Activated CD8-positive, alpha-beta memory T cell treated with anti-CD3 and anti-CD28 coated beads for 48 hours (primary cell): ENCODE data around the gene SINHCAF.
A peak's percentile ranks its signal among the peaks of the same experiment; 100 is the strongest.

ENCODE experiments used
- DNase-seq, 3 experiments: peaks; one replicate each; pipeline ENCODE4 v3.0.0-alpha.2; 2020; ENCODE audit warnings: low read depth in 2 of 3, low spot score in 2 of 3

Gene SINHCAF

GRCh38 chr12:31337952-31338351 lies 12.0 kb upstream of the SINHCAF start:
- no peak for DNase-seq

DNA sequence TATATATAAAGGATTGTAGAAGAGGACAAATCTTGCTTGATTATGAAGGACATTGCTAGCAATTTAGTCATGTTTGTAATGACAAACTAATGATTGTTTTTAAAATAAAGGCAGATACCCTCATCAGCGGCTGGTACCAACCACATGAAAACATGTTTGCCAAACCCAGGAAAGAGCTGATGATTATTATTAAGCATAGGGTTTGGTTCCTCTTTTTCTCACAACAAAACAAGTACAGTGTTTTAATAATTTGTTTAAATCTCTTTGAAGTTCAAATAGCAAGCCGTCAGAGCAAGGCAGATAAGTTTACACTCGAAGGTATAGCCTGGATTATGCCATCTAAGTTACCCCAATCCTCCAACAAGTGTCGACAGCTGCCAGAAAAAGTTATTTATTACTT lies 5.3 kb upstream of the SINHCAF start:
- no peak for DNase-seq

- no peak for DNase-seq
Measured at GRCh38 chr12:31326736-31327659, 1.0 kb upstream of the SINHCAF start.

DNA sequence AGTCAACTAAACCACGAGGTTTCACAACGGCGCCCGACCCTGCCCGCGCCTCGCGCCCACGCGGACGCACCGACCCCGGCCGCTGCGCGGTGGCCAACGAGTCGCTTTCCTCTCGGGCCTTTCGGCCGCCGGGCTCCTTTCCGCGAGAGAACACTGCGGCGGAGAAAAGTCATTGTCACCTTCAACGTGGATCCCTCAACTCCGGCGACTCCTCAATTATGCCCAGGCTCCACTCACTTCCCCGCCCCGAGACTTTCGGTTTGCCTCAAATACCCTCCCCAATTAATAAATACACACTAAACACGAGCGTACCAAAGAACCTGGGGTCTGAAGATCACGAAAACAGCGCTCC lies 450 bp downstream of the SINHCAF start:
- peak in 1 of 3 experiments; percentile 32 for DNase-seq

DNA sequence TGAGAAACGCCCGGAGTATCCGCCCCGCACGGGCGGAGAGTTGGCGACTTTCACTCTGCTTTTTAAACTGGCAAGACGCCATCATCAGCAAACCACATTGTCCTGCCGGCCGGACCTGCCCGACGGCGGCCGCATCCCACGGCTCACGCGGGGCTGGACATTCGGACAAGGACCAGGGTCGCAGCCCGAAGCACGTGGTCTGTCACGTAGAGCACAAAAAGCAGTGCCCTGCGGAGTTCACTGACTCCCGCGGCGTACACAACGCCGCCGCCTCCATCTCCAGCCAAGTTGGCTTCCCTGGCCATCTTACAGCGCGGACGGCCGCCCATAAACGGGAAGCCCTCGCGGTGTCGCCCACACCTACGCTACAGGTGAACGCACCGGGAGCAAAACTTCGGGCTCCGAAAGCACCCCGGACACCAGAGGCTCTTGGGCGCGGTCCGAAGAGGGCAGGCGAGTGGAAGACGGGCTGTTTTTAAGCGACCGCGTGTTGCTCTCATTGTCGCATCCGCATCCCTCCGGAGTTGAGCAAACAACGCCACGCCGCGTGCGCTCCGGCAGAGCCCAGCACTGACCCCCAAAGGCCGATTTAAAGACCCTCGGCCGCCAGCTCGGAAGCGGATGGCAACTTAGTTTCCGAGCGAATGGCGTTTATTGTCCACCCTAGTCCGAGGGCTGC lies 966 bp downstream of the SINHCAF start:
- peak; percentile 23 to 32 (median 30) for DNase-seq

DNA sequence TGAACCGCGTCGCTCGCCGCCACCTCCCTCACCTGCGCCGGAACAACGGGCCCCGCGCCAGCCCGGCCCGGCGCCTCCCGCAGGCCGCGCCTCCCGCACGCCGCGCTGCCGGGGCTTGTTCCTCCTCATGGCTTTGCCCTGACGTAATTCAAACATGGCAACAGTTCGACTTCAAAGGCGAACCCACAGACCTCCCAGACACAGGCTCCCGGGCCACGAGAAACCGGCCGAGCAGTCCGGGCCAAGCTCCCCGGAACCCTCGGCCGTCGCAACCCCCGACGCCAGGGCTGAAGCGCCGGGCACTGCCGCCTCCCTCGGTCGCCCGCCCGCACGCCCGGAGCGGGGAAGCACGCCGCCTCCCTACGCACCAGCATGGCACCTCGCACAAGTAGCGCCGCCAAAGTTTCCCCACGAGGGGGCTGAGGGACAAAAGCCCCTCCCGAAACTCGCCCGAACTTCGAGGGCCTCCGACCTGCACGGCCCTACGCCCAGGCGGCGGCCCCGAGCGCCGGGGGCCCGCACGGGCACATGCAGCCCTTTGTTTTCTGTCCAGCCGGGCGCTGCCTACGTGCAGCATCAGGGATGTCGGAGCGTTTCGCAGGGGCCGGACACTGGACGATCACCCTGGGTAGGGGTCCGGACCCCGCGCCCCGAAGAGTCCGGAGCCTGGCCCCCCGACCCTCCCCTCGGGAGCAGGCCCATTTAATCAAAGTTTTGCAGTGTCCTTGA lies 1.7 kb downstream of the SINHCAF start:
- DNase-seq, result peak; percentile 29 to 46 (median 40)

DNA sequence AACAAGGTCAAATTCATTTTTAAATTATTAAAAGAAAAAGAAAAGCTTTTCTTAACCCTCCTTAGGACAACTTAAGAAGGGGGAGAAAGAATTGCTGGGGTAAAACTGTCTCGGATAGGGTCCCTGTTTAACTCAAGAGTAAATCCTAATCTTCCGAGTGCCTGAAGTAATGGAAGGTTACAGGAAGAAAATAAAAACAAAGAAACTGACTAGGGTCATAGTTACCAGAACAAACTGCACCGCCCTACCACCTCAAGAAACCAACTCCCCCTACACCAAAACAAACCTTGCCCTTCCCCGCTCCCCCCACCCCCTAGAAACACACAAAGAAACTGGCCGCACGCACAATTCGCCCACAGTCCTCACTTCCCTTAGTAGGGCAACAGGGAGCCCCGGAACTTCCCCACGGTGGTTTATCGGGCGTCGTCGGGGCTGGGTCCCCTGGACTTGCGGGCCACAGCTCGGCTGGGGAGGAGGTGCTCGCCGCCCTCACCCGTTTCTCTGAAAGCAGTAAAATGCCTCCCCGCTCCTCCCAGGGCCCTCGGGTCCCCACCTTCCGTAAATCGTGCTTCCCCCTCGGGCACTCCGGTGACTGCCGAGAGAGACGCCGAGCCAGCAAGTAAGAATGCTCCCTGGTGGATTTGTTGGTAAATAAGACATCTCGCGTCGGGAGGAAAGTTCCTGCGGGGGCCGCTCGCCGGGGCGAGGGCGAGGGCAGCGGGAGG lies 2.4 kb downstream of the SINHCAF start:
- peak; percentile 13 to 47 (median 44) for DNase-seq

DNA sequence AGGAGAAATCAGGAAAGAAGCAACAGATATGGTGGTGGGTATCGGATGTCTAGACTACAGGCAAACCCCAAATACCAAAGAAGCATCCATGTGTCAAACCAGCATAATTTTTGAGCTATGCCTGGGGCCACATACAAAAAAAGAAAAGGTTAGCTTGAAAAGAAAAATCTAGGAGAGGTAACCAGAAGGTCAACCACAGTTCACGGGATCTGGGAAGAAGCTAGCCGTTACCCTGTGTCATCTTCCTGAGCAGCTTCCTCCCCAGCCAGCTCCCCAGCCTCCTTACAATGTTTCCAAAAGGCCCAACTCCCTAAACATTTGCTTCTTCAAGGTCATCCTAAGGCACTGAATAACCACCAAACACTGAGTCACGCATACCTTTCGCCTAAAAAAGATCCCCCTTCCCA lies 3.1 kb downstream of the SINHCAF start:
- no peak for DNase-seq

GRCh38 chr12:31321897-31322228 lies 4.1 kb downstream of the SINHCAF start:
- DNase-seq, result no peak

- DNase-seq, result no peak
Measured at GRCh38 chr12:31321186-31321896, 4.6 kb downstream of the SINHCAF start.

DNA sequence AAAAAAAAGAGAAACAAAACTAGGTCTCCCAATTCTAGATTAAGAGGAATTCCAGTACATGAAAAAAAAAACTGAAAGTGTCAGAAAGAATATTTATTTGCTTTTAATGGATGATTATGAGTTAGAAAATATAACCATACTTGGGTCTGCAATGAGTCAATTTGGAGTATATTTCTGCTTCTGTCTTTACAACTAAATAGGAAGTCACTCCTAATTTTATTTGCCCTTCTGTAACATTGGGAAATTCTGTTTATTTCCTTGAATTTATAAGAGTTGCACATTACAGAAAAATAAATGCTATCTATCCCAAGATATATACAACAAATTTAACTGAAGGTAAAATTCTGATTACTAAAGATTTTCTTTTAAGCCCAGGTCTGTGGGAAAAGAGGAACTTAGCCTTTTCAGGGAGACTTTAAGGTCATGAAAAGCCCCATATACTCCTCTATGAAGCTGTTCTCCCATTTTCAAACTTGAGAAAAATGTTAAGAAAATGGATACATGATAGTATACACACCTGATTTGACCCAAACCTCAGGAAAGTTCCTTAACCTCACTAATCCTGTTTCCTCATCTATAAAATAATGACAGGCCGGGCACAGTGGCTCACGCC lies 7.2 kb downstream of the SINHCAF start:
- no peak for DNase-seq

DNA sequence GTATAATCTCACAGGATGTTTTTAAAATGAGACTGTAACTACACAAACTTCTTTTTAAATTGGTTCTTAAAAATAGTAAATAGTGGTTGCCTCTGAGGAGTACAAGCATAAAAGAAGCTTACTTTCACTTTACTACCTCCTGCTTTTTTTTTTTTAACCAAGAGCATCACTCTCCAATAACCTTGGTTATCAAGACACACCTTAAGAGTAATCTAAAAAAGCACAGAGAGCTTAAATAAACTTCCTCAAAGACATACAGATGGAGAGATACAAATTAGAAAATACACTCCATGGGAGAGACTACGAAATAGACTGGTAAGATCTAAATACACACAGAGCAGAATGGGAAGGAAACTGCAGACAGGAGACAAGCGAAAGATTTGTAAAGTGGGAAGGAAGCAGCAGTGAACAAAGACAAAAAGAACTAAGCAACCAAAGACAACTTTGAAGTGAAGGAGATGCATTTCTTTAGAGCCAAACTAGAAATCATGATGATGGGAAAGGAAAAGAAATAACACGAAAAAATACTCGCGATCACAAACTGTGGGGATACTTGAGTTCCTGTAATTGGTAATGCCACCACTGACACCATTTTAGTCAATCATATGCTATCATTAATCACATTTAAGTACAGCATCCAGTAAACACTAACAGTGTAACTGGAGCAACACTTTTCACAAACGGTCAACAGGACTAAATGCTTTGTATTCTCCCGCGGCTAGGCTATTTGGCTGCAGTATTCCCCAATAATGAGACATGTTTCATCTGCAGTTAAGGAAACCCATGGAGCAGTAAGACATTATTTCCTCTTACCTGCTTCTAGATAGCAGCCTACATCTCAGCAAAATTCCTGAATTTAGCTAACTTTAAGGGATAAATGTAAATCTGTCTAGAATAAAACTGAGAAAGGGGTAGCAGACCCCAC lies 8.2 kb downstream of the SINHCAF start:
- DNase-seq, result no peak

GRCh38 chr12:31316891-31317290 lies 9.1 kb downstream of the SINHCAF start:
- no peak for DNase-seq

DNA sequence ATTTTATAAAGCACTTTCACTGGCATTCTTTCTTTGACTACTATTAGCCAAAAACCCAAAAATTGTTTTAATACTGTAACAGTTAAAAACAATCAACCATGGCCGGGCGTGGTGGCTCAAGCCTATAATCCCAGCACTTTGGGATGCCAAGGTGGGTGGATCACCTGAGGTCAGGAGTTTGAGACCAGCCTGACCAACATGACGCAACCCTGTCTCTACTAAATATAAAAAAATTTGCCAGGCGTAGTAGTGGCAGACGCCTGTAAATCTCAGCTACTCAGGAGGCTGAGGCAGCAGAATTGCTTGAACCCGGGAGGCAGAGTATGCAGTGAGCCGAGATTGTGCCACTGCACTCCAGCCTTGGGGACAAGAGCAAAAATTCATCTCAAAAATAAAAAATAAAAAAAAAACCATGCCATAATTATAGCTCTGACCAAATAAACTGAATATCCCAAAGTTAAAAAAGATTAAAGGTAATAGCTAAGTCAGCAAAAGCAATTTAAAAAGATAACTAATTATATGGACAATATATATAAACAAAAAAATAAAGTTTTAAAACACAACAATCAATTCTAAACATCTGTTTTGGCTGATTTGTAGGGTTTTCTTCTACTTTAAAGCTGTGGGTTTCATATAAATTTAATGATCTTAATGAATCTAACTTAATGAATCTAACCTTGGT lies 10.0 kb downstream of the SINHCAF start:
- no peak for DNase-seq

DNA sequence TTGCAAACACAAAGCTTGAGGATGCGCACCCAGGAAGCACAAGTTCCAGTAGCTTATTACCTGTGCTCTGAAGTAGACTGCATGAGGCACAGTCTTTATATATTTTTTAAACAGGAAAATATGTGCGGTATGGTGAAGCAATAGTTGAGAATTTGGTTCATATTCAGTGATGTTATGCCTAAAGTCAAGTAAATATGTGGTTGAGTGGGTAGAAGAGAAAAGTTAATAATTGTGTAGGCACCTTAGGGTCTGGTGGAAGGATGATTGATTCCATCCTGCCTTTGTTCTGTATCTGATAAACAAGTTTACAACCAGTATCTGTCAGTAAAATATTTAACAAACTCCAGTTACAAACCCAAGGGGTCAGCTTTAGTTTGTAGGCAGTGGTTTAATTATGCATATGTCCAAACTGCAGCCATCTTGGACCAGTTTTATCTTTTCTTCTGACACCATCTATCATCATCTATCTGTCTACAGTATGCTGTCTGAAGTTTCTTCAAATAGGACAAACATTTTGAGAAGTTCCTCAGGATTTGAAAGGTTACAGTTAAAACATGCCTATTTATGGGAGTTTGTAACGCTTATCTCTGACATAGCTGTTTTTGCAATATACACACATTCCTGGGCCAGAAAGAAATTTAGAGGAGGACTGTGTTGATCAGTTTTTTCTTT lies 10.8 kb downstream of the SINHCAF start:
- no peak for DNase-seq

- DNase-seq, result no peak
Measured at GRCh38 chr12:31312431-31312830, 13.5 kb downstream of the SINHCAF start.

DNA sequence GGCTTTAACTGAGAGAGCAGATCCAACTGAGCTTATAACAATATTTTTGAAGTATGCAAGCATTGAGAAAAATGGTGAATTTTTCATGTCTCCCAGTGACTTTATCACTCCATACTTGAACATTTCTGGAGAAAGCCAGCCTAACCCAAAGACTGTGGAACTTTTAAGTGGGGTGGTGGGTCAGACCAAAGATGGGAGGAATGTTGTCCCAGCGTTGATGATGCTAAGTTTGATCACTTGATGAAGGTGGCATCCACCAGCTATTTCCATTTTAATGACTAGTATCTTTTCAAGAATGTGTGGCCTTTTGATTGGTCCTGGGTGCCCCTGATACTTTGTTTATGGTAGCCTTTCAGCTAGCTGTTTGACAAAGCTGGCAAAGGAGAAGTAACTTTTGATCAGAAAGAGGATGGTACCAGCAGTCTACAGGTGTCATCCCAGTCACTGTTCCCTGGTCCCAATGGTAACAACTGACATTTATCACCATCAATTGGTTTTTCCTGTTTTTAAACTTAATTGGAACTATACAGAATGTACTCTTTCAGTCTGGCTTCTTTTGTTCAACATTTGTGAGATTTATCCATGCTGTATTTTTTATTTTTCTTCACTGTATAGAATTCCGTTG lies 14.2 kb downstream of the SINHCAF start:
- no peak for DNase-seq

- DNase-seq, result no peak
Measured at GRCh38 chr12:31310488-31310887, 15.5 kb downstream of the SINHCAF start.
